Mesangial cell (primary cell): ENCODE measurements around the gene ALDH1B1. TPM values are rescaled to one million over a fixed set of nuclear protein-coding genes. Genes with fewer than 3 reads are reported as not detected.

Experiments
- total RNA-seq: library from RNA; depleted of rRNA; stranded (reverse); fragments of >200 nt; gene quantifications from 2 replicates; pipeline ENCODE4 v1.2.3, GENCODE V29; 2015

The ALDH1B1 gene
- total RNA-seq = 74.2 and 88.2 TPM in 2 replicates

GRCh38 chr9:38392235-38393127, at the start of gene ALDH1B1:
Gene ALDH1B1, plus strand, starts transcription at chr9:38392702. Its CDS starts 3,047 bp downstream, at chr9:38395749.

GRCh38 chr9:38423973-38424843, 31.7 kb downstream of the ALDH1B1 start, which contains the start of gene IGFBPL1:
Gene IGFBPL1, minus strand, starts transcription at chr9:38424454. Its CDS starts 30 bp downstream, at chr9:38424424.

Other genes starting within 250 kb of the ALDH1B1 start
- 1.8 and 8.6 TPM in 2 replicates for gene IGFBPL1, start 31.8 kb downstream of the ALDH1B1 start, total RNA-seq
- gene ANKRD18A, start 227.9 kb downstream of the ALDH1B1 start, total RNA-seq = 1.9 and 64.0 TPM in 2 replicates